Heart left ventricle (tissue), 13 donors: ENCODE measurements around the gene DAPP1.
A peak's percentile ranks its signal among the peaks of the same experiment; 100 is the strongest.

Experiments used
- POLR2A ChIP-seq, 2 donors: fragments of 450-650 bp; IDR thresholded peaks; one replicate each; pipeline ENCODE4 v1.6.1; 2017; ENCODE audit warnings: antibody characterized with exemption in 2 of 2, mild to moderate bottlenecking in 2 of 2, moderate library complexity in 2 of 2
- TF ChIP-seq, protein P1 (sequence below), 12 donors: fragments of 200-600 bp; sonication (generic) in 4 of 12; IDR thresholded peaks; one replicate each; pipeline versions ENCODE4 v1.5.0 to v1.8.0; 2018 to 2022; ENCODE audit warnings: antibody characterized with exemption in 12 of 12, mild to moderate bottlenecking in 5 of 12
- donor health status: ischemic (EF 13 %, LVEDD 7.1; RV severe dilation, severe dysfunction).
- donor health status: DM: no; HTN: yes; CAD: no.
- donor health status: DM: no; HTN: no; CAD: no.
- donor health status: ischemic (EF 25% LVEDD 6.9; RV normal size, moderate dysfunction).
- donor health status: ischemic (EF 25% LVEDD 5.7; RV mildly dilated, moderate dysfunction).
- donor health status: ischemic (EF 35%, LVEDD 5.7; RV mildly dilated, moderate dysfunction).
- donor health status: nonischemic (EF 11% LVEDD 7.7; RV severe dilation, severe dysfunction).
- donor health status: DM: yes; HTN: yes; CAD: no.
- donor health status: PGD.
- donor health status: ischemic (EF 29% LVEDD 5.4; RV normal size, mild dysfunction).
- donor health status: nonischemic (EF 23%, LVEDD 6.1; RV moderate dilation, normal function).

GRCh38 chr4:99885063-99885664 lies 68.5 kb downstream of the DAPP1 start:
- TF ChIP-seq, protein P1, sequence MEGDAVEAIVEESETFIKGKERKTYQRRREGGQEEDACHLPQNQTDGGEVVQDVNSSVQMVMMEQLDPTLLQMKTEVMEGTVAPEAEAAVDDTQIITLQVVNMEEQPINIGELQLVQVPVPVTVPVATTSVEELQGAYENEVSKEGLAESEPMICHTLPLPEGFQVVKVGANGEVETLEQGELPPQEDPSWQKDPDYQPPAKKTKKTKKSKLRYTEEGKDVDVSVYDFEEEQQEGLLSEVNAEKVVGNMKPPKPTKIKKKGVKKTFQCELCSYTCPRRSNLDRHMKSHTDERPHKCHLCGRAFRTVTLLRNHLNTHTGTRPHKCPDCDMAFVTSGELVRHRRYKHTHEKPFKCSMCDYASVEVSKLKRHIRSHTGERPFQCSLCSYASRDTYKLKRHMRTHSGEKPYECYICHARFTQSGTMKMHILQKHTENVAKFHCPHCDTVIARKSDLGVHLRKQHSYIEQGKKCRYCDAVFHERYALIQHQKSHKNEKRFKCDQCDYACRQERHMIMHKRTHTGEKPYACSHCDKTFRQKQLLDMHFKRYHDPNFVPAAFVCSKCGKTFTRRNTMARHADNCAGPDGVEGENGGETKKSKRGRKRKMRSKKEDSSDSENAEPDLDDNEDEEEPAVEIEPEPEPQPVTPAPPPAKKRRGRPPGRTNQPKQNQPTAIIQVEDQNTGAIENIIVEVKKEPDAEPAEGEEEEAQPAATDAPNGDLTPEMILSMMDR (IDR thresholded peaks at IDR 0.05) = peak; percentile 23 to 58 (median 40)
- TF ChIP-seq POLR2A (IDR thresholded peaks at IDR 0.05) = no peak
